Parathyroid adenoma (tissue), 2 donors: ENCODE measurements around the gene KCNJ6.

Experiments used
- H2AFZ ChIP-seq: fragments of 300-600 bp; sonication (generic); one replicate; pipeline ENCODE4 v1.7.0; 2017; ENCODE audit warnings: antibody characterized with exemption, mild to moderate bottlenecking
- H3K27ac ChIP-seq: fragments of 300-600 bp; sonication (generic); one replicate; pipeline ENCODE4 v1.7.0; 2017
- H3K27me3 ChIP-seq: fragments of 300-600 bp; sonication (generic); one replicate; pipeline ENCODE4 v1.7.0; 2017; ENCODE audit warnings: low read length; ENCODE audit not compliant: control insufficient read depth, insufficient read depth
- H3K36me3 ChIP-seq: fragments of 300-600 bp; sonication (generic); one replicate; pipeline ENCODE4 v1.7.0; 2017; ENCODE audit warnings: low read length; ENCODE audit not compliant: control insufficient read depth, insufficient read depth
- H3K4me1 ChIP-seq: fragments of 300-600 bp; sonication (generic); one replicate; pipeline ENCODE4 v1.7.0; 2017; ENCODE audit warnings: control low read depth
- H3K4me2 ChIP-seq: fragments of 300-600 bp; sonication (generic); one replicate; pipeline ENCODE4 v1.7.0; 2017; ENCODE audit warnings: low read length
- H3K4me3 ChIP-seq: fragments of 300-600 bp; sonication (generic); one replicate; pipeline ENCODE4 v1.7.0; 2017; ENCODE audit warnings: low read depth, low read length
- H3K79me2 ChIP-seq: fragments of 300-600 bp; sonication (generic); one replicate; pipeline ENCODE4 v1.7.0; 2017; ENCODE audit warnings: control low read depth
- H3K9ac ChIP-seq: fragments of 300-600 bp; sonication (generic); one replicate; pipeline ENCODE4 v1.7.0; 2017; ENCODE audit warnings: mild to moderate bottlenecking
- H3K9me3 ChIP-seq: fragments of 300-600 bp; sonication (generic); one replicate; pipeline ENCODE4 v1.7.0; 2017; ENCODE audit warnings: low read length; ENCODE audit not compliant: control insufficient read depth
- TF ChIP-seq, protein P1 (sequence below): fragments of 300-600 bp; sonication (generic); IDR thresholded peaks from one replicate; pipeline ENCODE4 v1.7.0; 2017; ENCODE audit warnings: antibody characterized with exemption, mild to moderate bottlenecking
- donor health status: primary hyperparathyroidism.

Gene KCNJ6

DNA sequence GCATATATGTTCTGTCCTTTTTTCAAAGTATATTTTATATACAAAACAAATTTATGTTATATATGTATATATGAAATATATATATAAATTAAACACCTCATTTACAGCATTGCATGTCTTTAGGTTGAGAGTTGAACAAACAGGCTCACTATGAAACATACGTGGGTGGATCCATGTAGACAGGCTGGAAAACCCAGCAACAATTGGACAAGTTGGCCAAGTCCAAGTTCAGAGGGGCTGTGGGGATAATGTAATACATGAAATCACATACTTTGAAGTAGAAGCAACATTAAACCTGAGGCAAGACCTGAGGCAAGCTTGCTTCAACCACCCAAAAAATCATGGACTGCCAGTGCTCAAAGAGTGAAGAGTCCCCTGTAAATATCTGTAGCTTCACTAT is 39.7 kb downstream of the KCNJ6 start:
- no peaks in the 10 kb centered on the region for H3K36me3 ChIP-seq
- no peaks in the 10 kb centered on the region for H3K79me2 ChIP-seq
- H3K27me3 ChIP-seq: no peaks in the 10 kb centered on the region
- H2AFZ ChIP-seq: no peak overlapping the region
- no peaks in the 10 kb centered on the region for H3K4me1 ChIP-seq
- H3K4me2 ChIP-seq: no peak overlapping the region
- no peak overlapping the region for H3K9ac ChIP-seq
- H3K4me3 ChIP-seq: no peak overlapping the region
- H3K27ac ChIP-seq: no peak overlapping the region
- no peaks in the 10 kb centered on the region for H3K9me3 ChIP-seq
- TF ChIP-seq, protein P1, sequence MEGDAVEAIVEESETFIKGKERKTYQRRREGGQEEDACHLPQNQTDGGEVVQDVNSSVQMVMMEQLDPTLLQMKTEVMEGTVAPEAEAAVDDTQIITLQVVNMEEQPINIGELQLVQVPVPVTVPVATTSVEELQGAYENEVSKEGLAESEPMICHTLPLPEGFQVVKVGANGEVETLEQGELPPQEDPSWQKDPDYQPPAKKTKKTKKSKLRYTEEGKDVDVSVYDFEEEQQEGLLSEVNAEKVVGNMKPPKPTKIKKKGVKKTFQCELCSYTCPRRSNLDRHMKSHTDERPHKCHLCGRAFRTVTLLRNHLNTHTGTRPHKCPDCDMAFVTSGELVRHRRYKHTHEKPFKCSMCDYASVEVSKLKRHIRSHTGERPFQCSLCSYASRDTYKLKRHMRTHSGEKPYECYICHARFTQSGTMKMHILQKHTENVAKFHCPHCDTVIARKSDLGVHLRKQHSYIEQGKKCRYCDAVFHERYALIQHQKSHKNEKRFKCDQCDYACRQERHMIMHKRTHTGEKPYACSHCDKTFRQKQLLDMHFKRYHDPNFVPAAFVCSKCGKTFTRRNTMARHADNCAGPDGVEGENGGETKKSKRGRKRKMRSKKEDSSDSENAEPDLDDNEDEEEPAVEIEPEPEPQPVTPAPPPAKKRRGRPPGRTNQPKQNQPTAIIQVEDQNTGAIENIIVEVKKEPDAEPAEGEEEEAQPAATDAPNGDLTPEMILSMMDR: no peak

DNA sequence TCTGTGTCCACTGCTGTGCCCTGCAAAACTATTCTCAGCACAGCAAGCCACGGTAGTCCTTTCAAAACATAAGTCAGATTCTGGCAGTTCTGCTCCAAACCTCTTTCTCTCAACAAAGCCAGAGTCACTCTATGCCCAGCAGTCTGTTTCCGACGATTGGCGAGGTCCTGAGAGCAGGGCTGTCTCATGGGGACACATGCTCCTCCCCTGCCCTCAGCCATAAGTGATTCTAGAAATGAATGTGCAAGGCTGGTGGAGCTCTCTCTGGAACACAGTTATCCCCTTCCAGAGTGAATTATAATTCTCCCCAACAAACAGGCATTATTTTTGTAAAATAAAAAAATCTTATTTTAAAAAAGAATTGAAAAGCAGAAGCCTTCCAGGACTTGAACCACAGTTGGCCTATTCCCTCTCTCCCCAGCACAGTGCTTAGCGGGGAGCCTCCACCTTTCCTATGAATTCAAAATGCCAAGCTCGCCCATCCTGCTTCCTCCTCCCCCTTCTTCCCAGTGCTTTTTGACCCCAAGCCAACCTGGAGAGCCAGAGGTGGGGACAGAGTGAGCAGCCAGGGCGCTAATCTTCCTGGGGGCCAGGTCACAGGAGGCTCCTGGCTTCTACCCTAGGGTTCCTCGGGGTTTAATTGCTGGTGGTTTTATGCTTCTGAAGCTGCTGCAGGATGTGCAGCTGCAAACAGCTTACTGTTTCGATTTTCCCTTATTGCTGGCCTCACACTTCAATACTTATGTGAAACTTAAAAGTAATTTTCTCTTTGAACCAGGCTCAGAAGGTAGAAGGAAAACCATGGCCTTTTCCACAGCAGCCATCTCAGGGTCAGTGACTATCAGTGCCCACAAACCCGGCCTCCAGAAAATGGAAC is 41.1 kb downstream of the KCNJ6 start:
- H3K4me1 ChIP-seq: no peaks in the 10 kb centered on the region
- no peaks in the 10 kb centered on the region for H3K27me3 ChIP-seq
- no peaks in the 10 kb centered on the region for H3K9me3 ChIP-seq
- H3K79me2 ChIP-seq: no peaks in the 10 kb centered on the region
- no peak overlapping the region for H3K27ac ChIP-seq
- TF ChIP-seq, protein P1: no peak
- no peak overlapping the region for H3K4me2 ChIP-seq
- H3K9ac ChIP-seq: no peak overlapping the region
- no peak overlapping the region for H2AFZ ChIP-seq
- H3K4me3 ChIP-seq: no peak overlapping the region
- H3K36me3 ChIP-seq: no peaks in the 10 kb centered on the region

DNA sequence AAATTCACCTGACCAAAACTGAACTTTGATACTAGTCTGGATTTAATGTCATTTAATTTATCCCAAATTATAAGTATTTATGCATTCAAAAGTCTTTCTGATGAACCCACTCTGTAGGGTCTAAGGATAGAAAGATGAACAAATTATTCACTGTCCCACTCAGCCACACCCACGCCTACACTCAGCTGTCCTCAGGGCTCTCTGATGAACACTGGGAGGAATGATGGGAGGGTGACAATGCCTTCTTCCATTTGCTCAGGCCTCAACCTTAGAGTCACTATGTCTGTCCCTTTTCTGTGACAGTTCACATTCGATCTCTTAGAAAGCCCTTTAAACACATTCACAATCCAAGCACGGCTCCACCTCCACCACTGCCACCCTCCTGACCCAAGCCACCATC is 41.8 kb downstream of the KCNJ6 start:
- H2AFZ ChIP-seq: no peak overlapping the region
- H3K4me1 ChIP-seq: no peaks in the 10 kb centered on the region
- no peaks in the 10 kb centered on the region for H3K36me3 ChIP-seq
- H3K4me2 ChIP-seq: no peak overlapping the region
- H3K9ac ChIP-seq: no peak overlapping the region
- H3K4me3 ChIP-seq: no peak overlapping the region
- no peaks in the 10 kb centered on the region for H3K27me3 ChIP-seq
- no peak overlapping the region for H3K27ac ChIP-seq
- H3K79me2 ChIP-seq: no peaks in the 10 kb centered on the region
- H3K9me3 ChIP-seq: no peaks in the 10 kb centered on the region
- TF ChIP-seq, protein P1: no peak

DNA sequence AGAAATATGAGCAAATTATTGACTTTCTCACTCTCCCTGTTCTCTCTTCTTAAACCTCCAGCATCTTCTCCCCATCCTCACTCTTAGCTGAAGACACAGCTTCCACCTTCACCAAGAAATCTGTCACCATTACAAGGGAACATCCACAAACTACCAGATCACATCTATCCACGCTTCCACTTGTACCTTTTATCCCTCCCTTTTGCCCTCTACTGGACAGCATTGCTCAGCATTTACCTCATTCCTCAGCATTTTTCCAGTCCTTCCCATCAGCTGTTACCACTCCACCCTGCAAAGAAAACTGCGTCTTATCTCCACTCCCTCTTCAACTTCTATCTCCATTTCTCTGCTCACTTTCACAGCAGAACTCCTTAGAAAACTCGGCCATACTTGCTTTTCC is 42.6 kb downstream of the KCNJ6 start:
- Histone ChIP-seq H3K79me2 (no peaks in the 10 kb centered on the region), H3K4me1 (no peaks in the 10 kb centered on the region), H3K4me2 (no peak overlapping the region), H3K4me3 (no peak overlapping the region), H2AFZ (no peak overlapping the region), H3K36me3 (no peaks in the 10 kb centered on the region), H3K27ac (no peak overlapping the region), H3K9me3 (no peaks in the 10 kb centered on the region), H3K27me3 (no peaks in the 10 kb centered on the region), H3K9ac (no peak overlapping the region)
- TF ChIP-seq, protein P1: no peak
